NCI-H2196 treated with DMSO at 0.1 percent for 48 hours (cell line): ENCODE measurements around the gene SHC4.
"Not testable (repeated sequence)": the region's sequence is repeated elsewhere in the genome, so short reads cannot be mapped to it uniquely, and the experiment has no call there.

ENCODE experiments used
- DNase-seq: peaks from one replicate; lab custom pipeline; 2025; ENCODE audit not compliant: unreplicated experiment; lab: John Stamatoyannopoulos, UW

The SHC4 gene

DNA sequence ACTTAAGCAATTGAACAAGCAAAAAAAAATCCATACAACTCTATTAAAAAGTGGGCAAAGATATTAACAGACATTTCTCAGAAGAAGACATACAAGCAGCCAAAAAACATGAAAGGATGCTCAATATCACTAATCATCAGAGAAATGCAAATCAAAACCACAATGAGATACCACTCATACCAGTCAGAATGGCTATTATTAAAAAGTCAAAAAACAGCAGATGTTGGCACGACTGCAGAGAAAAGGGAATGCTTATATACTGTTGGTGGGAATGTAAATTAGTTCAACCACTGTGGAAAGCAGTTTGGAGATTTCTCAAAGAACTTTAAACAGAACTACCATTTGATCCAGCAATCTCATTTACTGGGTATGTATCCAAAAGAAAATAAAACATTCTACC is 7.2 kb upstream of the SHC4 start:
- DNase-seq = not testable (repeated sequence)

DNA sequence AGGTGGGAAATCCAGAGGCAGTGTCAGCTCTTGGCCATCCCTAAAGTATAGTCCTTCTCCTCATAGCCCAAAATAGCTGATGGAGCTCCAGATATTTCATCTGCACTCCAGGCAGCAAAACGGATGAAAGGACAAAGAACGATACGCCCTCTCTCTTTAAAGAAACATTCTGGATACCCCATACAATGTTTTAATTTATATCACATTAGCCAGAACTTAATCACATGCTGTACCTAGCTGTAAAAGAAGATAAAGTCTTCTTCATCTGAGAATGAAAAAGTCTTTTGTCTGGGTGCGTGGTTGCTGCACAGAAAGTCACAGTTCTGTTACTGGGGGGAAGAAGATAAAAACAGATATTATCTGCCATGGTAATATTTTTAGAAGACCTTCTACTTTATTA is 4.3 kb upstream of the SHC4 start:
- DNase-seq = no peak

DNA sequence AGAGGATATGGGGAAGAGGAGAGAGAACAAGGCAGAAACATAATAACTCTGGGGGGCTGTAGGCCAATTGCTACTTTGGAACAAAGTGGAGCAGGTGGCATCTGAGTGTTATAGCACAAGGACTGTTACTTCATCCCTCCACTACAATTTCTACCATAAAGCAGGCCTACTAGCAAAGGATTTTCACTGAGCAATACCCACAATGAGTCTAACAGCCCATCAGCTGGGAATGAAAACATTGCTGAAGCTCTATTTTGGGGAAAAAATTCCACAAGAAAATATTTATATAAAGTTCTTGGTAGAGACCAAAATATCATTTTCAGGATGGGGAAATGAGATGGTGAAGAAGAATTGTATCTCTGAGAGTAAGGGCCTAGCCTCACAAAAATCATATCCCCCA is 3.6 kb upstream of the SHC4 start:
- no peak for DNase-seq

DNA sequence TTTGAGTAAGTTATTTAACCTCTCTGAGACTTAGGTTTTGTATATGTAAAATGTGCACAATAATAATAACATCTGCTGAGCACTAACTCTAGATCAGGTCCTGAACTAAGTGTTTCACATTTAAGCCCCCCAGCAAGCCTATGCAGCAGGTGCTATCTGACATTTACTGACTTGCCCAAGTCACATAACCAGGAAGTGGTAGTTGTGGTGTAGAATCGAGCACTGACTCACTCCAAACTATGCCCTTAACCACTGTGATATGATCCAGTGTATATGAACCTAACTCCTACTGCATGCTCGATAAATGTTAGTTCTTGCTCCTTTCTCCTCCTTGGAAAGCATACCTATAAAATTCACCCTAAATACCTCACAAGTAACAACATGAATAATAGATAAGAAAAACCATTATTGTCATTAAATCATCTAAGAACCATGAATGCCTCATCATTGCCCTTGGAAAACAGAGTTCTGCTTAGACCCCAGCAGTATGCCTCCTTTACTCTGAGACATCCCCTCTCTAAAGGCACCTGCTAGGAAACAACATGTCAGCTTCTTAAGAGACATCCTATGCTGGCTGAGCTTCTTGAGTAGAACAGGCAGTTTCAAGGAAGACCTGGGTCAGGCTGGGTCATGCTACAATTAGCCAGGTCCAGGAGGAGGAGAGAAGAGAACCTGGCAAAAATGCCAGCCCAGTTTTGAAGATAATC is 3.0 kb upstream of the SHC4 start:
- no peak for DNase-seq

DNA sequence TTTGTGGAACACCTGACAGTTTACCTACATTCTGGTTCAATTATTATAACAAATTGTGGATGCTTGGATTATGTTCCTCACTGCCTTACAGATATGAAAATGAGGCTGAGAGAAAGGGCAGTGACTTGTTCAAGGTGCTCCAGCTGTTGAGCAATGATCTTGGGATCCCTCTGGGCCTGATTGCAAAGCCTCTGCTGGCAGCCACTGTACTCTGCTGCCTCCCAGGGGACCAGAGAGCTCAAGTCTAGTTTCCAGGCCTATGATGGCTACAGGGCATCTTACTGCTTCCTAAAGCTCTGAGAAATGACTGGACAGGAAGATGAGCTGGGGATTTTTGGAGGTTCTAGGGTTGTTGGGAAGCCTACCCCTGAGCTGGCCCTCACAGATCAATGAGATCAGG is 2.3 kb upstream of the SHC4 start:
- no peak for DNase-seq

DNA sequence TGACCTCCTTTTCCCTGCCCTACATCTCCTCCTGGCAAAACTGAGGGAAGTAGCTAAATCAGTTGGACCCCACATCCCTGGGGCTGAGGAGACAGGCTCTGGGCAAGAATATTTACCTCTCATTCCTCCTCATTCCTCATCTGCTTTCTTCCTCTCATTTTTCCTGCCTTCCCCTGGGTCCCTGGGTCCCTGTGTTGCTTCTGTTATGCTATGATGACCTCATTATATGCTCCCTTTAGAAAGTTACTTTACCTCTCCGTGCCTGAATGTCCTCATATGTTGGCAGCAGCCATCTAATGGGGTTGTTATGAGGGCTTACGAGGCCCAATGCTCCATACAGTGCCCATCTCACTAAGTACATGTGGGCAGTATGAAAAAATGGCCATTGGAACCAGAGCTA is 1.2 kb upstream of the SHC4 start:
- no peak for DNase-seq

DNA sequence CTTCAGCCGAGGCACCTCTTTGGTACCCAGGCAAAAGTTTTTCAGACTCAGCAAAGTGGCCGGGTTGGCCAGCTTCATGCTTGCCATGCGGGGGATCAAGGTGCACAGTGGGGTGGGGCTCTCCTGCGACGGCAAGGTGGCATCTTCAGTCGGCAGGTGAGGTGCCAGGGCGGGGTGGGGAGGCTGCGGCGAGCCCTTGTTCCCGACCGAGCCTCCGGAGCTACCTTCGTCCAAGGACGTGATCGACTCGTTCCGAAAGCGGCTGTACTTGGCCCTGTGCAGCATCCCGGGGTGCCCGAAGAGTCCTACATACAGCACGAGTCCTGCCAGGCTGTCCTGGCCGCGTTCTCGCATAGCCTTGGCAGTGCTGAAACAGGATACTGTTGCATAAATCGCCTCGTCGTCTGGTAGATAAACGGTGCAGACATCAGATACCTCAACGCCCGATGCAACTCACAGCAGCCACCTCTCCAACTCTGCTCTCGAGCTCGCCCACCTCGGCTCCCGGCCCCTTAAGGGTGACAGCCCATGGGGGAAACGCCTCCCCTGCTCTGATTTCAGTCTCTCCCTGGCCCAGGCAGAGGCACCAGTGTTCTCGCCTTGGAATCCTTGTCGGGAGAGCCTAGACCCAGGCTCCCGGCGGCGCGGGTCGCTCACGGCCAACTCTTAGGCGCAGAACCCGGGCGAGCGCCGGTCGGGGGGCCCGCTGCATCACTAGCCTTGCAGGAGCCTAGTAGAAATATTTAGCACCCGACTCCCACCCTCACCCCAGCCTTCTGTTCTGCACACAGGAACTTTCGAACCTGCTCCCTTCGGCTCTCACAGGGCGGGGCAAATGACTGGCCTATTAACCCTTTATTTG is 826 bp downstream of the SHC4 start:
- no peak for DNase-seq

DNA sequence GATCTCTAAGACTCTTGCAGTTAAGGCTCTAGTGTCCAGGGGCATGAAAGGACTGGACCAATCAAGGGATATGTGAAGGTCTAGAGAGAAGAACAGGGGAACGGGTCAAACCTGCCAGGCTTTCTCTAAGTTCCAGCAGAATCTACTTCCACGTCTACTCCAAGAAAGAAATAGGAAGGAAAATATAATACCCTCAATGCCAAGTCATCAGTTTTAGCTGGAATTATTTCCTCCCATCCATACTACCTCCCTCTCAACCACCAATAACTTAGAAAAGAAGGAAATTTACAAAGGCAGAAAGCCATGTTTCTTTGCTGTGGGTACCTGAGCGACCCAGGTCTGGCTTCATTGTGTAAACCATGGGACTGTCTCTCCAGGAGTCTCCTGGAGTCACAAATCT is 7.8 kb downstream of the SHC4 start:
- DNase-seq = no peak

DNA sequence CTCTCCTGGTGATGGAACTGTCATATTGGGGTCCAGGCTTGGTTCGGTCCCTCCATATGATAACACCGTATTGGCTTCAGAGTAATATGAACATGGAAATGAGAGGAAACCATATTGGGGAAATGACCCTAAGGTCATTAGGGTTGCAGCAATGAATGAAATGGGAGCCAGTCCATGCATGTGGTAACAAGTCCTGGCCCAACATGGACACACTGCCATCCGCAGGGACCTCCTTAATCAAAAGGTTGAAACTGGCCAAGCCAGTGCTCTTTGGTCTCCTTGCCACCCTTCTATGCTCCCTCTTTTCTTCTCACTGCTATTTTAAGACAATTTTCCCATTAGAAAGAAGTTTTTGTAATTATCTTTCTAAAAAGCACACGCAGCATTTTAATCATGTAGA is 8.3 kb downstream of the SHC4 start:
- no peak for DNase-seq

DNA sequence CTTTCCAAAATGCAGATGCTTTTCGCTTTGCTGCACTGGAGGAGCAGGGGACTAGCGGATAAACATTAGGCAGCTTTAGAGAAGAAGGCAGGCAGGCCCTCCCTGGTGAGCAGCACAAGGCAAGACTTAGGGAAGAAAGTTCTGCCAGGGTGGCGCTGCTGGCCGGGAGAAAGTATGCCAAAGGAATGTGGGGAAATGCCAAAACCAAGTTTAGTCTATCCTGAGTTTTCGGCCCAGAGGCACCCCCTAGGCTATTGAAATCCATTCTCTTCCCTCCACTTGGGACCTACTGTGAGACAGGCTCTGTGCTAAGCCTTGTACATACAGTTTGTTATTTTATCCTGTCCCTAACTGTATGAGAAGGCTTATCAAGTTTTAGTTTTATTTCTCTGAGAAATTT is 9.2 kb downstream of the SHC4 start:
- no peak for DNase-seq

DNA sequence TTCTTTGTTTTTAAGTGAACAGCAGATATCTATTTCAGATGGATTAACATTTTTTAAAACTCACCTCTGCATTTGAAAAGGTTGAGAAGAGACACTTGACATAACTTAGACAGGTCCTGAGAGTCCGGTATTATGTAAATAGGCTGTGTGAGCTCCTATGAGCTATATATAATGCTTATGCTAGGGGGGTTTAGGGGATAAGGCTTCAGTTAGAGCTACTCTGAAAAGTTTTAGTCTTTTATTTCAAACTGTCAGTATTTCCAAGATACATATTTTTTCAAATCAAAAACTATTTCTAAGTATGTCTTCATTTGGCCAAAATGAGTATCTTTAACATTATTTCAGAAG is 16.9 kb downstream of the SHC4 start:
- no peak for DNase-seq

DNA sequence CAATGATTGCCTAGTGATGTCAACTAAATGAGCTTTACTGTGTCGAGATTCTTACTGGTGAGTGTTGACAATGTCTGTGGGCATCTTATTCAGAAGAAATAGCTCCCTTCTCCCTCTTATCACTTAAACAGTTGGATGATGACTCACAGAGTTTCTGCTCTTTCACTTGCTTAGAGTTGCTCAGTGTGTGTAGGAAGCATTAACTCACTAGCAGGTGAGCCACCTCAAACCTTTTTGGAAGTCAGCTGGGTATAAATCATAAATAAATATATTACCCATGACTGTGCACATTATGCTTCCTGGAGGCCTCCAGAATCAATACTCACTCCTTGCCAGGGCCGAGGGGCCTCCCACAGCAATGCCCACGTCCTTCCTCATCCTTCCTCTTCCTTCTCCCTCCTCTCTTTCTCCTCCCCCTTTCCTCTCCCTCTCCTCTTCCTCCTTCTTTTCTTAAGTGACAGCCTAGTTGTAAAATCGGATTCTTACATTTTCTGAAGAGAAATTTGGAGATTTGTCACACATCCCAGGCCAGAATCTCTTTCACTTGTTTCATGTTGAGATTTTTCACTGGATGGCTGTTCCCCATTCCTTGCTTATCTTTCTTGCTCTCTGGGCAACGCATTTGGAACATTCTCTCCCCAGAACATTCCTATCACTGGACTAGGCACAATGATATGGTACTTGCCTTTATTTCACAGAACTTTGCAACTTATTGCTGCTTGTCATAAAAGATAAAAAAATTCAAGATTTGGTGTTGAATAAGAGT is 17.5 kb downstream of the SHC4 start:
- DNase-seq = no peak

DNA sequence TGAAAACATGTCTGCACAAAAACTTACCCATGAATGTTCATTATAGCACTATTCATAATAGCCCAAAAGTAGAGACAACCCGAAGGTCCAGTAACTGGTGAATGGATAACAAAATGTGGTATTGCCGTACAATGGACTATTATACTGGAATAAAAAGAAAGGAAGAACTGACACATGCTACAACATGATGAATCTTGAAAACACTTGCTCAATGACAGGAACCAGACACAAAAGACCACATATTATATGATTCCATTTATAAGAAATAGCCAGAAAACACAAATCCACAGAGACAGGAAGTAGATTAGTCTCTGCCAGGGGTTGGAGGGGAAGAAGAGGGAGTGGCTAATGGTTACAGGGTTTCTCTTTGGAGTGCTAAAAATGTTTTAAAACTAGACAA is 18.3 kb downstream of the SHC4 start:
- no peak for DNase-seq

DNA sequence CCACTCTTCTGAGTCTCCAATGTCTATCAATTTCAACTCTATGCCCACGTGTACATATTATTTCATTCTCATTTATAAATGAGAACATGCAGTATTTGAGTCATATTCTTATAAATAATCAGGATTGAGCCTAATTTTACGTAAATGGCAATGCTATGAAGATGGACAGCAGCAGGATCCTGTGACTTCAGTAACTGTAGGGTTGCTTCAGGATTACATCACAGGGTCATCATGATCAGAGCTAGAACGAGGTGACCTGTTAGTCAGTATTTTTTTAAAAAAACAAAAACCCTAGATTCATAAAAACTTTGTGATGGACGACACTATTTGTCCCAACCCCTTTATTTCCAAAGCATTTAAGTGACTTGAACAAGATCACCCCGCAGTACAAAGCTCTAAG is 21.8 kb downstream of the SHC4 start:
- no peak for DNase-seq

DNA sequence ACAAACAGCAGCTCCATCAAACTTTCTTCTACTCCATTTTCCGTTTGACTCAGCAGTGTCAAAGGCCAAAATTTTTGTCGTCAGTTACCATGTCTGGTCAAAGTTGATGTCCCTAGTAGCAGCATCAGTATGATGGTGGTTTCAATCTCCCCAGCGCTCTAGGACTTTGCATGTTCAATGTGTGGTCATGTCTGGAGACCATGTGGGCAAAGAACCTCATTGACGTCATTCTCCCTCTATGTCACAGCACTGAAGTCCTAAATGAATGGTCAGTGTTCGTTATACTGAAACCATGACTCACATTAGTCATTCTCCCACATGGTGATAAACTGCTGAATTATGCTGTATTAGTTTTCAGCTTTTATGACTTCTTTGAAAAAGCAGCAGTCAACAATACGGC is 23.2 kb downstream of the SHC4 start:
- DNase-seq = no peak

DNA sequence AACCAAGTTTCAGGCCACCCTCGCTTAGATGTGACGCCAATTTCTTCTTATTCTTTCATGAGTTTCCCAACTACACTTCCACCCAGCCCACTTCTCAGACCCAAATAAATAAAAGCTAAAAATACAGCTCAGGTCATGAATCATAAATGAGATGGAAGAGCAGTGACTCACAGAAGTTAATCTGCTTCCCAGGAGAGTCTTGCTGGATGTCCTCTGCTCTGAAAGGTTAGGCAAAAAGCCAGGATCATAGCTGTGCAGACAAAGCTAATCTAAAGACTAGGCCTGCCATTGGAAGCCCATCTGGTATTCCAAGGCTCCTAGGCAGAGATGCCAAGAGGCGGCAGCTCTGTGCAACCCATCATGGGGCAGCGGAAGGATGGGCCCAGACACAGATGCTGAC is 24.1 kb downstream of the SHC4 start:
- no peak for DNase-seq

DNA sequence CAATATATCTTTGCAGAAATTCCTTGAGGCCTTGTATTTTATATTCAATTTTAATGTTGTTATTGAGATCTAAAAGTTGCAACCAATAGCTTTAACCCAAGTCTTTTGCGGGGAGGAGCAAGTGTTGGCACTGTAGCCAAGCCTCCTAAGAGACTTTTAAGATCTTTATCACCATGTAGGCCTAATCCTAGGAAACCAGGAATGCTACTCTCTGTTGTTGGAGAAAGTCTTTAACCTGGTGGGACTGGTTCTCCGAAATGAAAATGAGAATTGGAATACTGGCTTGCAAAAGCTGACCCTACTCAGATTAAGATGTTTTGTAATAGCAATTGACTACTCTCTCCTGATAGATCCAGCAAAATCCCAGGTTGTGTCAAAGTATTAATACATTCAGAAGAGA is 25.8 kb downstream of the SHC4 start:
- no peak for DNase-seq

DNA sequence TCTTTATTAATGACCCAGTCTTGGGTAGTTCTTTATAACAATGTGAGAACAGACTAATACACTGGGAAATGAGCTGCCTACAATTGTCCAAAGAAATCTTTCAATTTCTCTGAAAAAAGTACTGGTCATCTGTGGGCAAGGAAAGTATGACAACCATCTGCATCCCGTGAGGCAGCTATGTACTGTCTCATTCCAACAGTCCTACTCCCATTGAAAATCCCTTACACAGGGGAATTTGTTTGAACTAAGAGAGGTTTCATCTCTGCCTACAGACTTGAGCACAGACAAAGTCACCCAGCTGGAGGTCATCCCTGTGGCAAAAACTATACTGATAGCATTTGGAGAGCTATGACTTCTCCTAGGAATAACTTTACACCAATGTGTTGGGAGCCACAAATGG is 27.1 kb downstream of the SHC4 start:
- DNase-seq = no peak

DNA sequence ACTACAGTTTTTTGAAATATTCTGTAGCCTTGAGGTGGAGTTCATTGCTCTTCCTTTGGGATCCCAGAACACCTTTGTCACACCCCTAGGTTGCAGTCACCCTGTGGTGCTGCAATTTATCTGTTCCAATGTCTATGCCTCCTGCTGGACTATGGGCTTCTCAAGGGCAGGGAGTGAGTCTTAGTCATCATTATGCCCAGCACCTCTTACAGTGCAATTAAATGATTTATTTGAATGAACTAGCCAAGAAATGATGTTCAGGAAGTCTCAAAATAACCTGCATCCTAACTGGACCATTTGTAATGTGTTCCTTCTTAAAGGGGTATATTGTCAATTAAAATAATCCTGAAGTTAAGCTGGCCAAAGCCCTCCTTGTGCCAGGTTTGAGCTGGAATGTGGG is 28.5 kb downstream of the SHC4 start:
- DNase-seq = no peak

DNA sequence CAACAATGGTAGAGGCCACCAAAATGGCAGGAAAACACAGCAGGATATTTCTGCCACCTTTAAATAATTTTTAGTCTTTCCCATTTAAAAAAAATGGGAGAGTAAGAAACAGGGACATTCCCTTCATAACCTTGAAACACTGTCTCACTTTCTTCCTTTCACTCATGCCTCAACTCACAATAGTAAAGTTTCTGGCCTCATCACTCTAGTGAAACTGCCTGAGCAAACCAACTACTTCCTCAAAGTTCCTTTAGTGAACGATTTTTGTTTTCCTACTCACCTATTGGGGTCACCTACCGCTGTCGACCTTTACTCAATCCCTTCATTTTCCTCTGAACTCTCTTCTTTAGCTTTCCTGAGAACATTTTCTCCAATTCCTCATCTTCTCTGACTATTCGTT is 33.0 kb downstream of the SHC4 start:
- DNase-seq = no peak

DNA sequence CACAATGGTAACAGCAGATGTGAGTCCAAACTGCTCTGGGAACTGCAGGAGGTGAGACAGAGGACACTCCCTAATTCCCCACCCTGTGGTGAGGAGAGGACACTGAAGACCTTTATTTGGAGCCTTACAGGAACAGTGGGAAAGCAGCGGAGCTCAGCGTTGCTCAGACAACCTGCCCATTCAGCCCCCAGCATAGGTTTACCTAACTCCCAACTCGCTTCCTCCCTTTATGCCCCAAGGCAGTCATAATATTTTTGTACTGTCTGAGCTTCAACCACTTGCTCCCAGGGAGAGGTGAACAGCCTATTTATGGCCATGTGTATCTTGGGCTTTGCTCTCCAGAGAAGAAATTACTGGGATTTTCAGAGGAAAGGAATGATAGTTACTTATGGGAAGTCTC is 34.1 kb downstream of the SHC4 start:
- no peak for DNase-seq

DNA sequence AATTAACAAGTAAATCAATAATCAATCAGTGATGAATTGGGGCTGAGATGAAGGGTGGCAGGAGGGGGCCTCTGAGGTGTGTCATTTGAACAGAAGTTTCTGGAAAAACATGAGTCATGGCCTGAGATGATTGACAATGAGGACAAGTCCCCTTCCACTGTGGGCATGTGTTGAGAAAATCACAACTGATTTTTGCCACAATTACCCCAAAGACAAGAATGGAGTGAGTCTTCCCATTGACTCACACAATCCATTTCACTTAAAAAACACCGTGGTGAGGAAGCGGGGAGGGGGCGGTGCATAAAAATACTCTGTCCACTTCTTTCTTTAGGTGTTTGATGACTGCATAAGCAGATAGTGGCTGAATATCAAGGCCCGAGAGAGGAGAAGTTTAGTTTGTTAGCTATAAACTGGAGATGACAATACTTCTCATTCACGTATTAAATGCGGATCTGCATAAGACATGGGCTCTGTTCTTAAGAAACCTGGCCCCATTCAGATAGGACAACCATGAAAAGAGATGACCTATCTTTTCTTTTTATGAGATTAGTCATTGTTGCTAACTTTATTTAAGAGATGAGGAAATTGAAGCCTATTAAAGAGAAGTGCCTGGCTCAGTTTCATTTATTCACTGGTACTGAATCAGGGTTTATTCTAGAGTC is 34.7 kb downstream of the SHC4 start:
- no peak for DNase-seq
